ENCODE results near the gene RTKN.

Gene RTKN

GRCh38 chr2:74439803-74440377 is 1.8 kb downstream of the RTKN start:
- TF ChIP-seq, protein P1, sequence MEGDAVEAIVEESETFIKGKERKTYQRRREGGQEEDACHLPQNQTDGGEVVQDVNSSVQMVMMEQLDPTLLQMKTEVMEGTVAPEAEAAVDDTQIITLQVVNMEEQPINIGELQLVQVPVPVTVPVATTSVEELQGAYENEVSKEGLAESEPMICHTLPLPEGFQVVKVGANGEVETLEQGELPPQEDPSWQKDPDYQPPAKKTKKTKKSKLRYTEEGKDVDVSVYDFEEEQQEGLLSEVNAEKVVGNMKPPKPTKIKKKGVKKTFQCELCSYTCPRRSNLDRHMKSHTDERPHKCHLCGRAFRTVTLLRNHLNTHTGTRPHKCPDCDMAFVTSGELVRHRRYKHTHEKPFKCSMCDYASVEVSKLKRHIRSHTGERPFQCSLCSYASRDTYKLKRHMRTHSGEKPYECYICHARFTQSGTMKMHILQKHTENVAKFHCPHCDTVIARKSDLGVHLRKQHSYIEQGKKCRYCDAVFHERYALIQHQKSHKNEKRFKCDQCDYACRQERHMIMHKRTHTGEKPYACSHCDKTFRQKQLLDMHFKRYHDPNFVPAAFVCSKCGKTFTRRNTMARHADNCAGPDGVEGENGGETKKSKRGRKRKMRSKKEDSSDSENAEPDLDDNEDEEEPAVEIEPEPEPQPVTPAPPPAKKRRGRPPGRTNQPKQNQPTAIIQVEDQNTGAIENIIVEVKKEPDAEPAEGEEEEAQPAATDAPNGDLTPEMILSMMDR (IDR thresholded peaks at IDR 0.05; ENCODE audit: low read depth, low read length, missing control alignments): no peak
- peak overlapping the region; percentile 57 for H3K4me3 ChIP-seq (ENCODE audit: low read depth, low read length)
- no peak for DNase-seq (ENCODE audit: low read depth)

- TF ChIP-seq, protein P1 (IDR thresholded peaks at IDR 0.05; ENCODE audit: low read depth, low read length, missing control alignments): no peak
- DNase-seq (ENCODE audit: low read depth): no peak
- H3K4me3 ChIP-seq (ENCODE audit: low read depth, low read length): no peak overlapping the region; the same call in 1 of the 2 replicates
Measured at GRCh38 chr2:74439373-74439772, 2.4 kb downstream of the RTKN start.

DNA sequence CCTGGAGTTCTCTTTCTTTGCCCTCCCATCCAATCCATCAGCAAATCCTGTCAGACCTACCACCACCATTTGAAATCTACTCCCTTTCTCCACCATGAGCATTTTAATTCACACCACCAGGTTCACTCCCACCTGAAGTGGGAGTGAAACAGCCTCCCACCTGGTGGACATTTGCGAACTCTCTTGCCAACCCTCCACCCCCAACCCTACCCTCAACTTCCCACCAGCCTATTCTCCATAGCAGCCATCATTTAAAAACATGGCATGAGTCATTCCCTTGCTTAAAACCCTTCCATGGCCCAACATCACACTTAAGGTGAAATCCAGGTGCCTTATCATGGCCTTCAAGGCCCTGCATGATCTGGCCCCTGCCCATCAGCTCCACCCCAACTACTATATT is 3.5 kb downstream of the RTKN start:
- TF ChIP-seq, protein P1 (IDR thresholded peaks at IDR 0.05; ENCODE audit: low read depth, low read length, missing control alignments): no peak
- no peak for DNase-seq (ENCODE audit: low read depth)
- no peak overlapping the region for H3K4me3 ChIP-seq (ENCODE audit: low read depth, low read length)

DNA sequence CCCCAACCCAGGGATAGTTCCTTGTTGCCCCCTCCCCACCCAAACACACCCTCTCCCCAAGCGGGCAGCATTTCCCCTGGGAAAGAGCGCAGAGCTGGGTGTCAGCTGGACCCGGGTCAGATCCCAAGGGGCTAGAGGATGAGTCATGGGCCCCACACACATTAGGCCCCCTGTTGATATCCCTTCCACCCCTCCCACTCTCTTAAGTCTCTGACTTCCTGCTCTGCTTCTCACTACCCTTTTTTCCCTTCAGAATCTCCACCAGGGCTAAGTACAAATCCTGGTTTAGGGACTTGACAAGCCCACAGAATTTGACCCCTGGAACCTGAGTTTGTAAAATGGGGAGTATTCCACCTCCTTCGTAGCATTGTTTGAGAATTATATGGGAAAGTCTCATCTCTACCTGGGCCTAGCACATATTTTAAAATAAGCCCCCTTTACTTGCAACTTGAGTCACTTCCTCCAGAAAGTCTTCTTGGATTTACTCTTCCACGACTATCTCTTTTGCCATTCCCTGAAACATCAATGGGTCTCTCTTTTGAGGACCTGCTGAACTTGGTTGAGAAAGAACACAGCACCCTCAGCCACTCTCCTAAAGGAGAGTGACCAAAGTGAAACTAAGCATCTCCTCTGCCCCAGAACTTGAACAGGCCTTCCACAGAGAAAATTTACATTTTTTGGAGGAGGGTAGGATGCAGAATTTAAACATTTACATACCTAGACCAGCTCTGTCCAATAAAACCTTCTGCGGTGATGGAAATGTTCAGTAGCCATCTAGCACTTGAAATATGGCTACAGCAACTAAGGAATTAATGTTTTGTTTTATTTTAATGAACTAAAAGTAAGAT is 4.7 kb downstream of the RTKN start:
- TF ChIP-seq, protein P1 (IDR thresholded peaks at IDR 0.05; ENCODE audit: low read depth, low read length, missing control alignments): no peak
- DNase-seq (ENCODE audit: low read depth): no peak
- no peak overlapping the region for H3K4me3 ChIP-seq (ENCODE audit: low read depth, low read length)

GRCh38 chr2:74436111-74436805 is 5.5 kb downstream of the RTKN start:
- no peak for DNase-seq (ENCODE audit: low read depth)
- no peak overlapping the region for H3K4me3 ChIP-seq (ENCODE audit: low read depth, low read length)
- TF ChIP-seq, protein P1 (IDR thresholded peaks at IDR 0.05; ENCODE audit: low read depth, low read length, missing control alignments): no peak

DNA sequence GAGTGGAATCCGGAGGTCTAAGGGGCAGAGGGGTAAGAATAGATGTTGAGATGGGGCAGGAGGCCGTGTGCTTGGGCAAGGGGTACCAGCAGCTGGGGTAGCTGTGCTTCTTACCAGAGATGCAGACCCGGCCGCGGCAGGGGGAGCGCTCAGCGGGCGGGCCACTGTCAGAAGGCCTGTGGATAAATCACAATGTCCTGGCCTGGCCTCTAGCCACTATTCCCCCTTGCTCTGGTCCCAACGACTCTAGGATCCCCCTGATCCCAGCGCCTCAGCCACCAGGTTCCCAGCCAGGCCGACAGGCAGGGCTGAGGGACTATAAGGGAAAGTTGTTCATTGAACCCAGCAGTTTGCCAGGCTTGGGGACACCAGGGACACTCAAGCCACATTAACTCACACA is 11.2 kb downstream of the RTKN start:
- DNase-seq (ENCODE audit: low read depth): no peak
- H3K4me3 ChIP-seq (ENCODE audit: low read depth, low read length): no peak overlapping the region
- TF ChIP-seq, protein P1 (IDR thresholded peaks at IDR 0.05; ENCODE audit: low read depth, low read length, missing control alignments): no peak

Measured in GM12864 (cell line).